GM19023 (cell line): ENCODE measurements around the gene PAX7.
"Not testable (repeated sequence)": the region's sequence is repeated elsewhere in the genome, so short reads cannot be mapped to it uniquely, and the experiment has no call there.

Experiments
- ATAC-seq: cut with Tn5 transposase; IDR thresholded peaks from one replicate; pipeline ENCODE4 v1.9.1; 2021; ENCODE audit warnings: mild to moderate bottlenecking, moderate library complexity; ENCODE audit not compliant: unreplicated experiment

The PAX7 gene

DNA sequence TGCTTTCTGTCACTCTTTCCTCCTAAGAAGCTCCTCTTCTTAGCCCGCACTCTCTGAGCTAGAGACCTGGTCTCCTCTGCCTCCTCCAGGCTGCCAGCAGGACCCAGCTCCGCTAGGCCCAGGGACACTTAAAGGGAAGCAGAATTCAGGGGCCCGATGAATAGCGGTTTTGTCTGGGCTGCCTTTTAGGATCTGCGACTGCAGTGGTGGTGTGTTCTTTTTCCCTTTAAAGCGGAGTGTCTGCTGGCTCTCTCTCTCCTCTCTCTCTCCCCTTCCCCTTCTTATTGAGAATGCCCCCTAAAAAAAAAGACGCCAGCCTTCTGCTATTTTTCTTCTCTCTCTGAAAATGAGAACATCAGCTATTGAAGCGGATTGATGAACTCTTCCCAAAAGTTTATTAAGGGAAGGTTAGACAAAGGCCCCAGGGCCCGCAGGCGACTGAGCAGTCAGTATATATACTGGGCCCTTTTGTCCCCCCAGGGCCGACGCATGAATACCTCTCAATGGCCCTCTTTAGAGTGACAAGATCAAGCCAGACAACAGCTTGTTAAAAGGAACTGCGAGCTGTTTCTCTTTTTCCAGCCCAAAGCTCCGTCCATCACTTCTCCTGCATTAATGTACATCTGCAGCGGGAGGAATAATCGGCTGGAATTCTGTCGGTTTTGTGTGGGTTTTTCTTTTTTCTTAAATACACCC, 27.0 kb downstream of the PAX7 start:
- ATAC-seq: no peak

DNA sequence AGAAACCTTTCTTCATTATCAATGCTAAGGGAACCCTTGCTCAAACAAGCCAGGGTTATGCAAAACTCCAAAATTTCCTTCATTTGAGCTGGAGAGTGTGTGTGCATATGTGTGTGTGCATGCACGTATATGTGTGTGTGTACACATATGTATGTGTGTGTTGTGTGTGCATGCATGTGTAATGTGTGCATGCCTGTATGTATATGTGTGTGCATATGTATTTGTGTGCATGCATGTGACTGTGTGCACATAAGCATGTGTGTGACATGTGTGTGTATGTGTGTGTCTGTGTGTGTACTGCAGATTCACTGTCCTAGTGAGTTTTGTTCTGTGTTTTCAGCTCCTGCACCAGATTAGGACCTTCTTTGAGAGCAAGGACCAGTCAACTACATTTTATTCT, 28.2 kb downstream of the PAX7 start:
- ATAC-seq: no peak

- no peak for ATAC-seq
Measured at GRCh38 chr1:18661404-18662285, 31.0 kb downstream of the PAX7 start.

DNA sequence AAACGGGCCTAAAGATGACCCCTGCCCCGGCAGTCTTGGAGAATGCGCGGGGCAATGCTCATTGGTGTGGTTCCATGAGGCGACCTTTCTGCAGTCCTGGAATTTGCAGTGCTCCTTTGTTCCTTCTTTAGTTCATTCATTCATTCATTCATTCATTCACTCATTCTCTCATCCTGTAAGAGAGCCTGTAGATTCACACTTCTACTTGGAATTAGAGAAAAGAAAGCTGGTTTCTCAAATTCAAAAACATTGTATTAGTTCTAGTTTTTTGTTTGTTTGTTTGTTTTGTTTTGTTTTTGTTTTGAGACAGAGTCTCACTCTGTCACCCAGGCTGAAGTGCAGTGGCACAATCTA, 31.6 kb downstream of the PAX7 start:
- no peak for ATAC-seq

GRCh38 chr1:18666317-18666920, 35.8 kb downstream of the PAX7 start:
- ATAC-seq: no peak

- ATAC-seq: no peak
Measured at GRCh38 chr1:18667333-18667732, 36.7 kb downstream of the PAX7 start.

DNA sequence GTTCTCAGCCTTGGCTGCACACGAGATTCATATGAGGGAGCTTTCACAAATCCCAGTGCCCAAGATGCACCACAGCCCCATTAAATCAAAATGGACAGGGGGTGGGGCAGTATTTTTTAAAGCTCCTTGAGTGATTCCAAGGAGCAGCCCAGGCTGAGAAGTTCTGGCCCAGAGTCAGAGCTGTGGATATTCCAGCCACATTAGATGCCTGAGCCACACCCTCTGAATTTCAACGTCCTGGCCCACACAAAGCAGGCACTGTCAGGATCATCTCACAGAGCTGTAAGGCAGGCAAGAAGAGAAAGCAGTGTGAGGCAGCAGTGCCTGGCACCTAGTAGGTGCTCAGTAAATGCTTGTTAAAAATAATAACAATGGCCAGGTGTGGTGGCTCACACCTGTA, 37.4 kb downstream of the PAX7 start:
- ATAC-seq: no peak

GRCh38 chr1:18668750-18669404, 38.2 kb downstream of the PAX7 start:
- ATAC-seq: no peak

DNA sequence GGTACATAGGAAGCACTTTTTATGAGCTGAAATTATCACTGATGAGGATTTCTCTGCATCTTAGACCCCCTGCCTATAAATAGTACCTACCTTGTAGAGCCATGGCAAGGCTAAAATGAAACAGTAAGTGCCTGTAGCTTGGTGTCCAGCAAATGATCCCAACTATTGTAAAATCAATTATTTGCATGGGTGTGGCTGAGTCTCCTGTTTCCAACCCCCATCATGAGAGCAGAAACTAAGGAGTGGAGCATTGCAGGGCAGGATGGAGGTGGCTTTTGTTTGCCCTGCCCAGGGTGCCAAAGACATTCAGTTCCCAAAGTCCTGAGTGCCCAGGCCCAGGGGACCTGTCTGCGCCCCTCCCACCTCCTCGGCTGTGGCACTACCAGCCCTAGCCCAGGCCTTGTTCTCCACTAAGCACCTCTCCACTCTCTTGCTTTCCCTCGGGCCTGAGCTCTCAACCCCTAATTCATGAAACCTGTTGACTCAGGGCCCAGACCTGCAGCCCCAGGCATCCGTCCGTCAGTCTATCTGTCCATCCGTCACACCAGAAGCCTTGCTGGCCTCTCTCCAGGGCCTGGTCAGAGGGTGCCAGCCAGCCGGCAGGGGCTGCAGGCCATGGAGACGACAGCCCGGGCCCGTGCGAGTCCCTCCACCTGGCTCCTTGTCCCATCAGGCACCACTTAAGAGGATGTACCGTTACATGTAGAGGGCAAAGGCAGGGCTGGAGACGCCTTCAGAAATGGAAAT, 39.6 kb downstream of the PAX7 start:
- no peak for ATAC-seq

DNA sequence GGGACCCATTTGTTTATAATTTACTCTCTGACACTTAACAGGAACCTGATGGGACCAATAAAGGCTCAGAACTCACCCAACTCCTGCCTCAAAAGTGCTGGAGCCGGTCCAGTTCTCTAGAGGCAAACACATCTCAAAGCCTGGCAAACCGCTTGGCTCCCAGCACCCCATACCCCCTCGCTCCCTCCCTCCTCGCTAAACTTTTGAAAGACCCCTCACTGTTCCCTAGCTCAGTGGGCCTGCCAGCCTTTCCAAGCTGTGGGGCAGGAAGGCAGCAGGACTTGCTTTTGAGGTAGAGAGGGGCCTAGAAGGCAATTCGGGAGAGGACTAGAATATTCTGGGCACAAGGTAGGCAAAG, 40.2 kb downstream of the PAX7 start:
- ATAC-seq: no peak

- no peak for ATAC-seq
Measured at GRCh38 chr1:18673976-18674375, 43.3 kb downstream of the PAX7 start.

DNA sequence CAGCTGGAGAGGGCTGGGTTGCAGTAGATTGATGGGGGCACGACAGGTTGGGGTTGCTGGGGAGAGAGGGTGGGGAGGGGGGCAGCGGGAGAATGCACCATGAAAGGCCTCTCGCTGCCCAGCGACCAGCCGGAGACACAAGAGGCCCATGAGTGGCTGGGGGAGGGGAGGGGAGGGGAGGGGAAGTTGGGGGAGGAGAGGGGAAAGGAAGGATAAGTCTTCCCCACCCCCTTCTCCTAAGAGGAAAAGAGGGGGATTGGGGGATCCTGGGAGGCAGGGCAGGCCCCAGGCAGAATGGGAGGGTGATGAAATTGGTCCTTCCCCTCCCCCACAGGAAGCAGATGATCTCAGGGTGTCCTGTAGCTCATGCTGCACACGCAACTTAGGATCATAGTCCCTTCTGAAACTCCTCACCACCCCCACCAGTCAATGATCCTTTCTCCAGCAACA, 45.7 kb downstream of the PAX7 start:
- no peak for ATAC-seq

- no peak for ATAC-seq
Measured at GRCh38 chr1:18681423-18681835, 50.8 kb downstream of the PAX7 start.

DNA sequence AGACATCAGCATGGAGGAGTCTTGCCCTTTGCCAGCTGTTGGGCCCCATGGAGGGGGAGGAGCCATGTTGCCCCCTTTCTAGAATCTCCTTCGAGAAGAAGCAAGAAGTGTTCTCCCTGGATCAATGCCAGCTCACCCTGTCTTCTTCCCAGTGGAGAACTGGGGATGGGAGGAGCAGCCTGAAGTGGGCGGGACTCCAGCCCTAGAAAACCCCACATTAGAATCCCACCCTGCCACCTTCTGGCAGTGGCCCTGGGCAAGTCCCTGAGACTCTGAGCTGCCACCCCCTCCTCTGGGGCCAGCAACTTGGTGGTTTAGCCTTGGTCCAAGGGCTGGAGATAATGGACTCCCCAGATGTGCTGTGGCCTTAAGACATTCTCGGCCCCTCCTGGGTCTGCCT, 51.7 kb downstream of the PAX7 start:
- no peak for ATAC-seq

- ATAC-seq: no peak
Measured at GRCh38 chr1:18684303-18684702, 53.7 kb downstream of the PAX7 start.

DNA sequence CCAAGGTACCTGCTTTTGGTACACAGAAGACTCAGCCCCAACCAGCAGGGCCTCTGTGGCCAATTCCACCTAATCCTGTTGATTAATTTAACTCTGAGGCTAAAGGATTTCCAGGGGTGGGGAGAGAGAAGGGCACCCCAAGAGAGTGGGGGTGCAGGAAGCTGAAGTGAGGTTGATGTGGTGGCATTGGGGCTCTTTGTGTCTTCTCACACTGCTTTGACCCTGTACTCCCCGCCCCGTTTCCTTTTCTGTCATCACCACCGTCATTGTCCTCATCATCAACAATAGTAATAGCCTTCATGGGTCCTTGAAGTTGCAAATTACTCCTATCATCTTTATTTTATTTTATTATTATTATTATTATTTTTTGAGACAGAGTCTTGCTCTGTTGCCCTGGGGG, 55.9 kb downstream of the PAX7 start:
- ATAC-seq: no peak

GRCh38 chr1:18687273-18687672, 56.6 kb downstream of the PAX7 start:
- ATAC-seq: no peak

- ATAC-seq: no peak
Measured at GRCh38 chr1:18691648-18692047, 61.0 kb downstream of the PAX7 start.

DNA sequence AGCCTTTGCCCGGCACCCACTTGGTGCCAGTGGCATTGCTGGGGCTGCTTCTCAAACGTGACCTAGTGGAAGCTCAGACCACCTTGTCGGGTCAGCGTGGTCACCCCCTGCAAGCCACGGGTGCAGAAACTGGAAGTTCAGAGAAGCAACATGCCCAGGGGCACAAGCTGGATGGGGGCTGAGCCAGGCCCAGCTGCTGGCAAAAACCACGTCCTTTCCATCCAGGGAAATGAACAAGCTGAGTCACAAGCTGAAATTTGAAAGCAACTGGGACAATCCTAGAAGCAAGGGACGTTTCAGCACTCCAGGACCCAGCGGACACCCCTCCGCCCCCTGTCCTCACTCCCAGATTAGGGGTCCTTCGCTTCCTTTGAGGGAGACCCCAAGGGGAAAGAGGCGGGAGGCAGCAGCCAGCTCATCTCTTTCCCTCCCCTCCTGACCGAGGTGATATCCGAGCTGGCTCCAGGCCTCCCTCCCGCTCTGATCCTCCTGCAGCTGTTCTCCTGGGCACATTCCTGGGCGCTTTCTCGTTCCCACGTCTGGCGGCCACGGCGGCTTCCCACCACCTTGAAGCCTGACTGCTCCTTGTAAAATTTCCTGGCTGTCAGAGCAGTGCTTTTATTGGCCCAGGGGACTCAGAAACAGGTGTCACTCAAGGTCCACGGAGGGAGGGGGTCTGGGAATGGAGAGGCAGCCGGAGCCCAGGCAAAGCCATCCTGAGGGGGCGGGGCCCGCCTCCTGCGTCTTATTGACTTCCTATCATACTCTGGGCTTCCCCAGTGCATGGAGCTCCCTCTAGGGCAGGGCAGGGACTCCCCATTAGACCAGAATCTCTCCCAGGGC, 62.8 kb downstream of the PAX7 start:
- ATAC-seq: no peak

- ATAC-seq: not testable (repeated sequence)
Measured at GRCh38 chr1:18694289-18694688, 63.6 kb downstream of the PAX7 start.
